Measurements from ENCODE around the gene GARIN5A.
"Not testable (repeated sequence)": the region's sequence is repeated elsewhere in the genome, so short reads cannot be mapped to it uniquely, and the experiment has no call there.

Gene GARIN5A

GRCh38 chr19:50461066-50461875, 15.4 kb downstream of the GARIN5A start:
- peak in 1 of 2 donors; percentile 14 for DNase-seq

- no peak for DNase-seq
These were observed 16.4 kb downstream of the GARIN5A start for GRCh38 chr19:50460161-50460765.

- DNase-seq = no peak
These were observed 17.0 kb downstream of the GARIN5A start for GRCh38 chr19:50459638-50460037.

GRCh38 chr19:50459067-50459456, 17.6 kb downstream of the GARIN5A start:
- no peak for DNase-seq

GRCh38 chr19:50458396-50459066, 18.1 kb downstream of the GARIN5A start:
- DNase-seq = no peak

GRCh38 chr19:50457300-50457699, 19.3 kb downstream of the GARIN5A start:
- DNase-seq = no peak

- DNase-seq = no peak
These were observed 20.7 kb downstream of the GARIN5A start for GRCh38 chr19:50455992-50456391.

- no peak for DNase-seq
These were observed 23.4 kb downstream of the GARIN5A start for GRCh38 chr19:50453243-50453642.

GRCh38 chr19:50451223-50451534, 25.5 kb downstream of the GARIN5A start:
- no peak for DNase-seq

- DNase-seq = no peak
These were observed 26.1 kb downstream of the GARIN5A start for GRCh38 chr19:50450369-50451222.

- no peak for DNase-seq
These were observed 27.3 kb downstream of the GARIN5A start for GRCh38 chr19:50449236-50449899.

GRCh38 chr19:50447750-50448149, 28.9 kb downstream of the GARIN5A start:
- no peak for DNase-seq

- no peak for DNase-seq
These were observed 29.6 kb downstream of the GARIN5A start for GRCh38 chr19:50447053-50447452.

GRCh38 chr19:50444059-50444458, 32.6 kb downstream of the GARIN5A start:
- DNase-seq = no peak

- not testable (repeated sequence) for DNase-seq
These were observed 37.5 kb downstream of the GARIN5A start for GRCh38 chr19:50439130-50439529.

- DNase-seq = no peak
These were observed 38.7 kb downstream of the GARIN5A start for GRCh38 chr19:50437862-50438449.

GRCh38 chr19:50435627-50436026, 41.0 kb downstream of the GARIN5A start:
- no peak for DNase-seq

GRCh38 chr19:50435221-50435620, 41.4 kb downstream of the GARIN5A start:
- no peak for DNase-seq

- DNase-seq = no peak
These were observed 42.1 kb downstream of the GARIN5A start for GRCh38 chr19:50434525-50434924.

GRCh38 chr19:50433201-50434180, 43.2 kb downstream of the GARIN5A start:
- DNase-seq = no peak

Measured in bone marrow (tissue), 2 donors.